Pulmonary artery endothelial cell (primary cell): ENCODE data around the gene BPIFB1. TPM values are rescaled to one million over a fixed set of nuclear protein-coding genes. Genes with fewer than 3 reads are reported as not detected.

Experiments
- DNase-seq: peaks from one replicate; pipeline ENCODE4 v3.0.0-alpha.2; 2011; ENCODE audit warnings: low read depth, low spot score
- total RNA-seq: library from RNA; depleted of rRNA; stranded (reverse); fragments of >200 nt; gene quantifications from 2 replicates; pipeline ENCODE4 v1.2.3, GENCODE V29; 2014

The BPIFB1 gene
- total RNA-seq, 1 donor from 2014 or later = not detected

GRCh38 chr20:33291830-33292355, 8.9 kb downstream of the BPIFB1 start:
- DNase-seq = no peak

GRCh38 chr20:33296206-33296605, 13.2 kb downstream of the BPIFB1 start:
- no peak for DNase-seq

- no peak for DNase-seq
These were observed 15.4 kb downstream of the BPIFB1 start for GRCh38 chr20:33298391-33298790.

GRCh38 chr20:33299111-33299603, 16.1 kb downstream of the BPIFB1 start:
- DNase-seq = no peak

- no peak for DNase-seq
These were observed 18.3 kb downstream of the BPIFB1 start for GRCh38 chr20:33301192-33301930.

GRCh38 chr20:33303595-33303994, 20.6 kb downstream of the BPIFB1 start:
- no peak for DNase-seq

- DNase-seq = no peak
These were observed 21.0 kb downstream of the BPIFB1 start for GRCh38 chr20:33304046-33304445.

GRCh38 chr20:33305589-33306057, 22.6 kb downstream of the BPIFB1 start:
- no peak for DNase-seq

- no peak for DNase-seq
These were observed 23.2 kb downstream of the BPIFB1 start for GRCh38 chr20:33306228-33306627.

- DNase-seq = no peak
These were observed 23.8 kb downstream of the BPIFB1 start for GRCh38 chr20:33306807-33307206.

GRCh38 chr20:33308668-33309067, 25.7 kb downstream of the BPIFB1 start:
- DNase-seq = no peak

- no peak for DNase-seq
These were observed 26.6 kb downstream of the BPIFB1 start for GRCh38 chr20:33309631-33310030.

- DNase-seq = no peak
These were observed 27.4 kb downstream of the BPIFB1 start for GRCh38 chr20:33310327-33310899.

GRCh38 chr20:33311011-33311410, 28.0 kb downstream of the BPIFB1 start:
- DNase-seq = no peak

GRCh38 chr20:33311996-33312395, 29.0 kb downstream of the BPIFB1 start:
- no peak for DNase-seq

GRCh38 chr20:33312583-33312982, 29.6 kb downstream of the BPIFB1 start:
- no peak for DNase-seq

- no peak for DNase-seq
These were observed 30.8 kb downstream of the BPIFB1 start for GRCh38 chr20:33313686-33314314.

GRCh38 chr20:33316343-33316742, 33.3 kb downstream of the BPIFB1 start:
- DNase-seq = no peak

GRCh38 chr20:33316958-33317357, 33.9 kb downstream of the BPIFB1 start:
- DNase-seq = no peak

- no peak for DNase-seq
These were observed 34.5 kb downstream of the BPIFB1 start for GRCh38 chr20:33317424-33318095.

GRCh38 chr20:33318096-33318429, 35.0 kb downstream of the BPIFB1 start:
- DNase-seq = no peak

GRCh38 chr20:33320006-33320405, 37.0 kb downstream of the BPIFB1 start:
- no peak for DNase-seq
